ENCODE data around the gene VSNL1. TPM values are rescaled to one million over a fixed set of nuclear protein-coding genes. Genes with fewer than 3 reads are reported as not detected.

VSNL1 gene
- total RNA-seq (ENCODE audit: low replicate concordance), result 54.5 and 94.4 TPM in 2 replicates

GRCh38 chr2:17540093-17540812 is at the start of gene VSNL1:
TSS of gene VSNL1 (plus strand) at chr2:17540696. CDS start at chr2:17592075, 51,379 bp downstream.
- Mint-ChIP-seq H3K4me1 (peaks cover 41% of the 10 kb centered on the region), H3K4me3 (peak within 1 kb of the TSS; percentile 92), H3K36me3 (no peaks in the 10 kb centered on the region), H3K27ac (no peak within 1 kb of the TSS), H3K27me3 (ENCODE audit: insufficient read depth, low read depth) (peaks cover 33% of the 10 kb centered on the region), H3K9me3 (no peaks in the 10 kb centered on the region)
- peak within 1 kb of the TSS; percentile 85 for H3K27ac ChIP-seq
- no peaks in the 10 kb centered on the region for H3K36me3 ChIP-seq
- no peaks in the 10 kb centered on the region for H4K20me1 ChIP-seq (ENCODE audit: low read depth)
- peak within 1 kb of the TSS; percentile 77 for H3K4me3 ChIP-seq
- H2AFZ ChIP-seq (replicated peaks), result peak within 1 kb of the TSS; percentile 51
- peaks cover 72% of the 10 kb centered on the region for H3F3A ChIP-seq (ENCODE audit: low read depth)
- no peak for TF ChIP-seq CTCF (IDR thresholded peaks at IDR 0.05)
- TF ChIP-seq EZH2phosphoT487 (IDR thresholded peaks at IDR 0.05), result no peak
- TF ChIP-seq EZH2 (IDR thresholded peaks at IDR 0.05), result no peak
- H3K79me2 ChIP-seq (ENCODE audit: low read depth), result peaks cover 44% of the 10 kb centered on the region
- H3K9me3 ChIP-seq (ENCODE audit: low read depth), result no peaks in the 10 kb centered on the region
- peak within 1 kb of the TSS; percentile 99 for H3K4me2 ChIP-seq
- H3K9ac ChIP-seq, result no peak within 1 kb of the TSS
- peak; percentile 98 for DNase-seq (ENCODE audit: low spot score)
- H3K4me1 ChIP-seq, result peaks cover 35% of the 10 kb centered on the region
- peaks cover 28% of the 10 kb centered on the region for H3K27me3 ChIP-seq

- no peak for TF ChIP-seq EZH2 (IDR thresholded peaks at IDR 0.05)
- no peak for TF ChIP-seq EZH2phosphoT487 (IDR thresholded peaks at IDR 0.05)
- no peak for TF ChIP-seq CTCF (IDR thresholded peaks at IDR 0.05)
- no peaks in the 10 kb centered on the region for H3K4me1 ChIP-seq
- no peak overlapping the region for H2AFZ ChIP-seq (replicated peaks)
- no peaks in the 10 kb centered on the region for H3K9me3 Mint-ChIP-seq
- H4K20me1 ChIP-seq (ENCODE audit: low read depth), result no peaks in the 10 kb centered on the region
- no peak overlapping the region for H3K4me2 ChIP-seq
- no peaks in the 10 kb centered on the region for H3K4me1 Mint-ChIP-seq
- no peaks in the 10 kb centered on the region for H3K27me3 Mint-ChIP-seq (ENCODE audit: insufficient read depth, low read depth)
- H3K27me3 ChIP-seq, result no peaks in the 10 kb centered on the region
- DNase-seq (ENCODE audit: low spot score), result no peak
- H3K27ac ChIP-seq, result no peak overlapping the region
- H3K27ac Mint-ChIP-seq, result no peak overlapping the region
- no peaks in the 10 kb centered on the region for H3F3A ChIP-seq (ENCODE audit: low read depth)
- H3K36me3 Mint-ChIP-seq, result no peaks in the 10 kb centered on the region
- no peaks in the 10 kb centered on the region for H3K9me3 ChIP-seq (ENCODE audit: low read depth)
- no peak overlapping the region for H3K9ac ChIP-seq
- H3K79me2 ChIP-seq (ENCODE audit: low read depth), result no peaks in the 10 kb centered on the region
- H3K4me3 ChIP-seq, result no peak overlapping the region
- no peaks in the 10 kb centered on the region for H3K36me3 ChIP-seq
- H3K4me3 Mint-ChIP-seq, result no peak overlapping the region
Measured at GRCh38 chr2:17495590-17495989, 44.9 kb upstream of the VSNL1 start.

GRCh38 chr2:17497718-17498117 is 42.8 kb upstream of the VSNL1 start:
- H3K4me3 Mint-ChIP-seq, result no peak overlapping the region
- H3K4me3 ChIP-seq, result no peak overlapping the region
- H3K4me1 Mint-ChIP-seq, result no peaks in the 10 kb centered on the region
- H4K20me1 ChIP-seq (ENCODE audit: low read depth), result no peaks in the 10 kb centered on the region
- H3K27me3 ChIP-seq, result no peaks in the 10 kb centered on the region
- H3K4me2 ChIP-seq, result no peak overlapping the region
- no peak overlapping the region for H3K9ac ChIP-seq
- DNase-seq (ENCODE audit: low spot score), result no peak
- no peaks in the 10 kb centered on the region for H3K9me3 Mint-ChIP-seq
- no peaks in the 10 kb centered on the region for H3K27me3 Mint-ChIP-seq (ENCODE audit: insufficient read depth, low read depth)
- no peaks in the 10 kb centered on the region for H3F3A ChIP-seq (ENCODE audit: low read depth)
- no peaks in the 10 kb centered on the region for H3K36me3 ChIP-seq
- H3K27ac ChIP-seq, result no peak overlapping the region
- no peaks in the 10 kb centered on the region for H3K36me3 Mint-ChIP-seq
- no peak overlapping the region for H3K27ac Mint-ChIP-seq
- H3K9me3 ChIP-seq (ENCODE audit: low read depth), result no peaks in the 10 kb centered on the region
- TF ChIP-seq CTCF (IDR thresholded peaks at IDR 0.05), result no peak
- no peak for TF ChIP-seq EZH2phosphoT487 (IDR thresholded peaks at IDR 0.05)
- no peak for TF ChIP-seq EZH2 (IDR thresholded peaks at IDR 0.05)
- no peaks in the 10 kb centered on the region for H3K4me1 ChIP-seq
- H3K79me2 ChIP-seq (ENCODE audit: low read depth), result no peaks in the 10 kb centered on the region
- no peak overlapping the region for H2AFZ ChIP-seq (replicated peaks)
